HepG2 (cell line): ENCODE measurements around the gene MYO7B.

Experiments used
- ATM ChIP-seq: fragments of 450-650 bp; IDR thresholded peaks from 2 replicates; pipeline ENCODE4 v1.7.1; 2017; ENCODE audit warnings: mild to moderate bottlenecking, borderline replicate concordance
- CCAR2 ChIP-seq: fragments of 200-400 bp; formaldehyde crosslinking; optimal IDR thresholded peaks from 2 replicates; pipeline ENCODE3; 2018; ENCODE audit warnings: low read depth, mild to moderate bottlenecking, low read length, moderate library complexity
- CTCF ChIP-seq: sonication (generic); formaldehyde crosslinking; IDR thresholded peaks from 2 replicates; pipeline ENCODE4 v1.5.0; 2020; ENCODE audit warnings: mild to moderate bottlenecking, missing genetic modification reagents, moderate library complexity
- IRF9 ChIP-seq: sonication (generic); formaldehyde crosslinking; IDR thresholded peaks from 2 replicates; pipeline ENCODE4 v1.8.0; 2022; ENCODE audit warnings: missing genetic modification reagents, mild to moderate bottlenecking, borderline replicate concordance
- KLF13 ChIP-seq: sonication (generic); formaldehyde crosslinking; IDR thresholded peaks from 2 replicates; pipeline ENCODE4 v1.4.0; 2020; ENCODE audit warnings: mild to moderate bottlenecking, missing genetic modification reagents
- MTA1 ChIP-seq: sonication (generic); formaldehyde crosslinking; IDR thresholded peaks from 2 replicates; pipeline ENCODE4 v1.4.0; 2020; ENCODE audit warnings: missing genetic modification reagents, mild to moderate bottlenecking, borderline replicate concordance
- NR2C2 ChIP-seq: sonication (generic); formaldehyde crosslinking; IDR thresholded peaks from 2 replicates; pipeline ENCODE4 v1.4.0; 2020; ENCODE audit warnings: missing genetic modification reagents, mild to moderate bottlenecking, moderate library complexity, borderline replicate concordance
- POLR2AphosphoS5 ChIP-seq: IDR thresholded peaks from 2 replicates; pipeline ENCODE4 v1.6.1; 2012; ENCODE audit warnings: low read depth, low read length
- SKIL ChIP-seq: sonication (generic); formaldehyde crosslinking; IDR thresholded peaks from 2 replicates; pipeline ENCODE4 v1.8.0; 2022; ENCODE audit warnings: missing genetic modification reagents, mild to moderate bottlenecking, moderate library complexity, borderline replicate concordance
- UBTF ChIP-seq: sonication (generic); formaldehyde crosslinking; IDR thresholded peaks from 2 replicates; pipeline ENCODE4 v1.4.0; 2020; ENCODE audit warnings: mild to moderate bottlenecking, missing genetic modification reagents
- ZEB1 ChIP-seq: IDR thresholded peaks from 2 replicates; pipeline ENCODE4 v1.6.1; 2012; ENCODE audit warnings: mild to moderate bottlenecking, low read depth, inconsistent platforms; ENCODE audit not compliant: insufficient replicate concordance
- ZNF687 ChIP-seq: sonication (generic); formaldehyde crosslinking; IDR thresholded peaks from 2 replicates; pipeline ENCODE4 v1.5.1; 2020; ENCODE audit warnings: mild to moderate bottlenecking, missing genetic modification reagents, moderate library complexity
- ZNF724P ChIP-seq: sonication (generic); formaldehyde crosslinking; IDR thresholded peaks from 2 replicates; pipeline ENCODE4 v1.8.0; 2022; ENCODE audit warnings: missing genetic modification reagents, borderline replicate concordance

- no peak for TF ChIP-seq CTCF
- TF ChIP-seq CCAR2, result no peak
- TF ChIP-seq KLF13 (CRISPR knock-in tag), result no peak
- TF ChIP-seq NR2C2, result no peak
- TF ChIP-seq ZNF687 (CRISPR knock-in tag), result no peak
- no peak for TF ChIP-seq MTA1 (CRISPR knock-in tag)
- TF ChIP-seq UBTF (CRISPR knock-in tag), result no peak
- no peak for TF ChIP-seq POLR2AphosphoS5
- TF ChIP-seq ZNF724P (CRISPR knock-in tag), result no peak
- no peak for TF ChIP-seq ZEB1
- no peak for TF ChIP-seq IRF9
- no peak for TF ChIP-seq SKIL (CRISPR knock-in tag)
- TF ChIP-seq ATM, result no peak
Measured at GRCh38 chr2:127663566-127664064, 128.1 kb downstream of the MYO7B start.
